Fibroblast of lung (primary cell): Measurements from ENCODE around the gene RNF224. TPM values are rescaled to one million over a fixed set of nuclear protein-coding genes. Genes with fewer than 3 reads are reported as not detected.

Experiments
- DNase-seq, 2 donors: peaks; one replicate each; pipeline versions ENCODE4 v3.0.0 to v3.0.0-alpha.2; 2010; ENCODE audit warnings: low read depth in 2 of 2
- H2AFZ ChIP-seq: 2 replicates; pipeline ENCODE4 v1.5.1; 2012; ENCODE audit warnings: low read length, control low read depth, inconsistent platforms
- H3K27ac ChIP-seq: 2 replicates; pipeline ENCODE4 v1.5.1; 2011; ENCODE audit warnings: low read length, control low read depth; ENCODE audit not compliant: insufficient read depth
- H3K27me3 ChIP-seq: 2 replicates; pipeline ENCODE4 v1.5.1; 2011; ENCODE audit warnings: mild to moderate bottlenecking, low read length; ENCODE audit not compliant: control insufficient read depth, insufficient read depth
- H3K36me3 ChIP-seq: 2 replicates; pipeline ENCODE4 v1.5.1; 2011; ENCODE audit warnings: low read length; ENCODE audit not compliant: control insufficient read depth, insufficient read depth
- H3K4me1 ChIP-seq: 2 replicates; pipeline ENCODE4 v1.5.1; 2011; ENCODE audit warnings: low read length; ENCODE audit not compliant: control insufficient read depth, insufficient read depth; ENCODE audit errors: extremely low read depth
- H3K4me2 ChIP-seq: 2 replicates; pipeline ENCODE4 v1.5.1; 2011; ENCODE audit warnings: low read length, control low read depth; ENCODE audit not compliant: insufficient read depth; ENCODE audit errors: extremely low read depth
- H3K4me3 ChIP-seq, 4 experiments: fragments of 200-600 bp in 1 of 4; sonication (generic) in 1 of 4; replicated peaks in 1 of 4; 2 replicates each; pipeline ENCODE4 v1.5.1; 2011 to 2016; ENCODE audit warnings: low read length in 4 of 4, low read depth in 3 of 4, mild to moderate bottlenecking in 3 of 4, control low read depth in 2 of 4, inconsistent platforms in 1 of 4, mixed read lengths in 1 of 4; ENCODE audit not compliant: insufficient read depth in 1 of 4; ENCODE audit errors: control extremely low read depth in 1 of 4
- H3K79me2 ChIP-seq: 2 replicates; pipeline ENCODE4 v1.5.1; 2012; ENCODE audit warnings: mild to moderate bottlenecking, low read length, inconsistent platforms; ENCODE audit not compliant: control insufficient read depth, insufficient read depth
- H3K9ac ChIP-seq: 2 replicates; pipeline ENCODE4 v1.5.1; 2011; ENCODE audit warnings: mild to moderate bottlenecking, low read length, control low read depth; ENCODE audit not compliant: insufficient read depth
- H3K9me3 ChIP-seq: 2 replicates; pipeline ENCODE4 v1.5.1; 2012; ENCODE audit warnings: low read depth, low read length; ENCODE audit not compliant: control insufficient read depth, insufficient read depth
- H4K20me1 ChIP-seq: 2 replicates; pipeline ENCODE4 v1.5.1; 2011; ENCODE audit warnings: low read length; ENCODE audit not compliant: control insufficient read depth, insufficient read depth; ENCODE audit errors: extremely low read depth
- CTCF ChIP-seq, 2 donors: IDR thresholded peaks in 1 of 2; conservative IDR thresholded peaks in 1 of 2; 1 replicate in 1 of 2; 2 replicates in 1 of 2; pipeline ENCODE4 v1.5.1; 2011 to 2012; ENCODE audit warnings: low read length in 2 of 2, control low read depth in 1 of 2, inconsistent platforms in 1 of 2, low read depth in 1 of 2, mild to moderate bottlenecking in 1 of 2
- EZH2 ChIP-seq: IDR thresholded peaks from 2 replicates; pipeline ENCODE4 v1.5.1; 2012; ENCODE audit warnings: low read length, control low read depth, mild to moderate bottlenecking; ENCODE audit errors: missing control alignments
- polyA plus RNA-seq, 2 donors: library from polyadenylated mRNA; depleted of rRNA in 1 of 2; stranded (reverse) in 1 of 2; unstranded in 1 of 2; fragments of >200 nt; gene quantifications; 2 replicates each; pipeline ENCODE4 v1.2.1, GENCODE V29; 2011 to 2012; ENCODE audit warnings: missing spikeins in 1 of 2
- total RNA-seq: library from RNA; depleted of rRNA; stranded (reverse); fragments of >200 nt; gene quantifications from 2 replicates; pipeline ENCODE4 v1.2.1, GENCODE V29; 2014

Gene RNF224
- total and polyA plus RNA-seq, 2 donors (not counting 1 experiment from before 2014, with no cell fraction given): under 0.01 TPM; not detected in 1

DNA sequence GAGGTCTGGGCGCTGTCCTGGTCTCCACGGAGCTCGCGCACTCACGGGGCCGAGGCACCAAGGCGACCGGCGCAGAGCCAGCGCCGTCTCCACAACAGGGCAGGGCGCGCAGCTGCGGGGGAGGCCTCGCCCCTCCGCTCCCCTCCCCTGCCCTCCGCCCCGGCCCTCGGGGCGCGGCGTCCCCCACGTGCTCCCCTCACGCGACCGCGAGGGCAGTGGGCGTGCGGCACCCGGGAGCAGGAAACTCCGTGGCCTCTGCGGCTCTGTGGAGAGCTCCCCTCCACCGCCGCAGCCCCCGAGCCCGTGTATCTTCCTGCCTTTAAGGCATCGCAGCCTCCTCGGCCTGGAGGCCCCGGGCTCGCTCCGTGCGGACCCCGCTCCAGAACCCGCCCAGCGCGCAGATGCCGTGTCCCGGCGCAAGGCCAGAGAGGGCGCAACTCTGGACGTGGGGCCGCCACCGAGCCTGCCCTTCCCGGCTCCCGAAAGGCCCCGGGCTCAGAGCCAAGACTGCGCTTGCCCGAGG lies 13.1 kb downstream of the RNF224 start:
- H3K4me1 ChIP-seq: peaks cover 6% of the 10 kb centered on the region
- H3K27ac ChIP-seq: peak overlapping the region; percentile 95
- H4K20me1 ChIP-seq: no peaks in the 10 kb centered on the region
- H3K4me2 ChIP-seq: peak overlapping the region; percentile 96
- H3K4me3 ChIP-seq: peak overlapping the region; percentile 61 to 76 (median 72)
- H3K79me2 ChIP-seq: peaks cover 38% of the 10 kb centered on the region
- no peaks in the 10 kb centered on the region for H3K9me3 ChIP-seq
- peak overlapping the region; percentile 16 for H2AFZ ChIP-seq
- TF ChIP-seq CTCF (conservative IDR thresholded peaks at IDR 0.05 in 1 of 2, IDR thresholded peaks at IDR 0.05 in 1 of 2; ENCODE audit: low read depth in 1 of 2, low read length in 2 of 2): no peak
- TF ChIP-seq EZH2: no peak
- no peaks in the 10 kb centered on the region for H3K27me3 ChIP-seq
- peak overlapping the region; percentile 89 for H3K9ac ChIP-seq
- peaks cover 18% of the 10 kb centered on the region for H3K36me3 ChIP-seq
- DNase-seq: peak; percentile 67 to 74

- Histone ChIP-seq H3K79me2 (peaks cover 38% of the 10 kb centered on the region), H3K4me3 (peak within 1 kb of the TSS; percentile 72 to 98 (median 88)), H3K4me1 (peaks cover 6% of the 10 kb centered on the region), H2AFZ (peak within 1 kb of the TSS; percentile 16), H3K27me3 (no peaks in the 10 kb centered on the region), H3K9ac (peak within 1 kb of the TSS; percentile 89), H4K20me1 (no peaks in the 10 kb centered on the region), H3K27ac (peak within 1 kb of the TSS; percentile 95), H3K36me3 (peaks cover 18% of the 10 kb centered on the region), H3K9me3 (no peaks in the 10 kb centered on the region), H3K4me2 (peak within 1 kb of the TSS; percentile 96)
- peak; percentile 100 for DNase-seq
- TF ChIP-seq CTCF (conservative IDR thresholded peaks at IDR 0.05 in 1 of 2, IDR thresholded peaks at IDR 0.05 in 1 of 2; ENCODE audit: low read depth in 1 of 2, low read length in 2 of 2) (no peak), EZH2 (no peak)
These were observed 13.7 kb downstream of the RNF224 start, which contains the start of gene TUBB4B for GRCh38 chr9:137240841-137241489. TUBB4B (plus strand) TSS chr9:137241287; CDS start chr9:137241361, 74 bp downstream.

DNA sequence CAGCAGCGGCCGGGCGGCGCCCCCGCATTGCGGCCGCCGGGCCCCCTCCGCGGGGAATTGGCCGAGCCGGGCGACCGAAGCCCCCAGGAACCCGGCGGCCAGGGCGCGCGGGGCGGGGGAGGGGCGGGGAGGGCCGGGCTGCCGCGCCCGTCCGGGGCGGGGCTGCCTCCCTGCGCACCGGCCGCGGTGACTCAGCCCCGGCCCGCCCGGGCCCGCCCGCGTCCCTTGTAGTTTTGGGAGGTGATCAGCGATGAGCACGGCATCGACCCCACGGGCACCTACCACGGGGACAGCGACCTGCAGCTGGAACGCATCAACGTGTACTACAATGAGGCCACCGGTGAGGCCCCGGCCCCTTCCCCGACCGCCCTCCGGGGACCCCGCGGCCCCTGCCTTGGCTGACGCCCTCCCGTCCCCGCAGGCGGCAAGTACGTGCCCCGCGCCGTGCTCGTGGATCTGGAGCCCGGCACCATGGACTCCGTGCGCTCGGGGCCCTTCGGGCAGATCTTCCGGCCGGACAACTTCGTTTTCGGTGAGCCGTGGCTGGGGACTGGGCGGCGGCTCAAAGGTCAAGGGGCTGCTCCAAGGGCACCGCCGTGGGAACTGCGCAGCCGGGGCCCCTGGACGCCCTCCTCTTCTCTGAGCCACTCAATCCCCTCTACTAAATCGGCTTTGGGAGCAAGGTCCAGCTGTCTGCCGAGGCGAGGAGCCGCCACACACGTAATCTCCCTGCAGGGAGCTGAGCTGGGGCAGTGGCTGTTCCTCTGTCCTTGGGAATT lies 14.4 kb downstream of the RNF224 start:
- TF ChIP-seq CTCF (conservative IDR thresholded peaks at IDR 0.05 in 1 of 2, IDR thresholded peaks at IDR 0.05 in 1 of 2; ENCODE audit: low read depth in 1 of 2, low read length in 2 of 2): no peak
- TF ChIP-seq EZH2: no peak
- H2AFZ ChIP-seq: no peak overlapping the region
- peak overlapping the region; percentile 82 for H3K27ac ChIP-seq
- peaks cover 18% of the 10 kb centered on the region for H3K36me3 ChIP-seq
- DNase-seq: peak; percentile 37
- H3K9ac ChIP-seq: peak overlapping the region; percentile 84
- no peaks in the 10 kb centered on the region for H4K20me1 ChIP-seq
- peak overlapping the region; percentile 72 to 98 (median 88) for H3K4me3 ChIP-seq
- peaks cover 38% of the 10 kb centered on the region for H3K79me2 ChIP-seq
- H3K27me3 ChIP-seq: no peaks in the 10 kb centered on the region
- no peaks in the 10 kb centered on the region for H3K9me3 ChIP-seq
- peak overlapping the region; percentile 84 for H3K4me2 ChIP-seq
- peaks cover 6% of the 10 kb centered on the region for H3K4me1 ChIP-seq
